Tibial nerve (tissue), 4 donors: ENCODE results near the gene NIT1. TPM values are rescaled to one million over a fixed set of nuclear protein-coding genes. Genes with fewer than 3 reads are reported as not detected.

Source experiments
- DNase-seq, 2 donors: peaks; one replicate each; pipeline ENCODE4 v3.0.0-alpha.2; 2019; ENCODE audit warnings: low spot score in 2 of 2
- H3K27ac ChIP-seq, 4 donors: fragments of 200-600 bp; sonication (generic) in 3 of 4; one replicate each; pipeline ENCODE4 v1.5.1; 2017 to 2019; ENCODE audit warnings: mild to moderate bottlenecking in 1 of 4
- H3K27me3 ChIP-seq, 2 donors: fragments of 200-600 bp; sonication (generic) in 1 of 2; one replicate each; pipeline versions ENCODE4 v1.5.1 to v1.6.0; 2017 to 2019
- H3K36me3 ChIP-seq, 3 donors: fragments of 200-600 bp; sonication (generic); one replicate each; pipeline ENCODE4 v1.5.1; 2018 to 2019
- H3K4me1 ChIP-seq, 4 donors: fragments of 200-600 bp; sonication (generic) in 3 of 4; one replicate each; pipeline ENCODE4 v1.5.1; 2017 to 2019
- H3K4me3 ChIP-seq, 4 donors: fragments of 200-600 bp; sonication (generic) in 3 of 4; one replicate each; pipeline ENCODE4 v1.5.1; 2017 to 2019; ENCODE audit warnings: mild to moderate bottlenecking in 1 of 4, moderate library complexity in 1 of 4
- H3K9me3 ChIP-seq, 4 donors: fragments of 200-600 bp; sonication (generic) in 3 of 4; one replicate each; pipeline ENCODE4 v1.5.1; 2017 to 2019
- EP300 ChIP-seq, 2 donors: sonication (generic); formaldehyde crosslinking; IDR thresholded peaks; one replicate each; pipeline ENCODE4 v1.6.1; 2017; ENCODE audit warnings: antibody characterized with exemption in 2 of 2, mild to moderate bottlenecking in 1 of 2
- POLR2A ChIP-seq, 2 donors: fragments of 450-650 bp; IDR thresholded peaks; one replicate each; pipeline ENCODE4 v1.6.1; 2017; ENCODE audit warnings: antibody characterized with exemption in 2 of 2, mild to moderate bottlenecking in 2 of 2, moderate library complexity in 2 of 2
- WGBS, 2 donors: methylation state at CpG; one replicate each; pipeline ENCODE4 v1.1.5; 2018; 5-methylcytosine and 5-hydroxymethylcytosine counted together
- total RNA-seq, 4 donors: library from RNA; depleted of rRNA; stranded (reverse); fragments of >200 nt; gene quantifications; one replicate each; pipeline ENCODE4 v1.1.0, GENCODE V29; 2016
- TF ChIP-seq, protein P1 (sequence below), 5 experiments: fragments of 200-600 bp in 3 of 5; fragments of 450-650 bp in 2 of 5; sonication (generic) in 3 of 5; IDR thresholded peaks; one replicate each; pipeline ENCODE4 v1.5.1; 2016 to 2019; ENCODE audit warnings: antibody characterized with exemption in 5 of 5, mild to moderate bottlenecking in 3 of 5, moderate library complexity in 2 of 5

The NIT1 gene
- total RNA-seq, 4 donors from 2014 or later, result 26.4 to 43.0 (median 32.9) TPM

DNA sequence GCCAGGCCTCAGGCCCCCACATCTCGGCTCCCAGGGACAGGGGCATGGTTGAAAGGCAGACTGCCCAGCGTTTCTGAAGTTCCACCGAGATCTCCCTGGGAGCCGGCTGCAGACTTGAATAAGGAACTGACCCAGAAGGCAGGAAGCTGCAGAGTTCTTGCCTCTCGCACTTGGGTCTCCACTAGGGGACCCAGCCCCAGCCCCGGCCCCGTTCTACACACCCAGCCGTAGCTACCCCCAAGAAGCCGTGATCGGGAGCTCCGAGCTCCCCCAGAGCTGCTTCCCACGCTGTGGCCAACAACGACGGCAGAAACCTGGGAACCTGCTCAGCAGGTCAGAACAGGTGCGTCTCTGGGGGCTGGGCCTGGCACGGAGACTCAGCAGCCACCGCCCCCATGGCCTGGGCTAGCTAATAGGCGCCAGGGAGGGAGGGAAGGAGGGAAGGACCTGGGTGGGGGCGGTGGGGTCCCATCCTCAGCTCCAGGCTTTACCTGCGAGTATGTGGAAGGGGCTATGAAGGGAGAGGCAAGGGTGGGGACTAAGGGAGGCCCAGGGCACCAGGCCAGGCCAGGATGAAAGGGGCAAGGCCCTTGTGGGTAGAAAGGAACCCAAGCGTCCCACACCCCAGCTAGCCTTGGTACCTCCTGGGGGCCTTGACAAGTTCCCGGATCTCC lies 28.5 kb upstream of the NIT1 start, which contains the start of gene NECTIN4:
TSS of gene NECTIN4 (minus strand) at position 308 of the 674 bp plus-strand sequence. CDS start at position 46, 262 bp downstream.
- TF ChIP-seq, protein P1, sequence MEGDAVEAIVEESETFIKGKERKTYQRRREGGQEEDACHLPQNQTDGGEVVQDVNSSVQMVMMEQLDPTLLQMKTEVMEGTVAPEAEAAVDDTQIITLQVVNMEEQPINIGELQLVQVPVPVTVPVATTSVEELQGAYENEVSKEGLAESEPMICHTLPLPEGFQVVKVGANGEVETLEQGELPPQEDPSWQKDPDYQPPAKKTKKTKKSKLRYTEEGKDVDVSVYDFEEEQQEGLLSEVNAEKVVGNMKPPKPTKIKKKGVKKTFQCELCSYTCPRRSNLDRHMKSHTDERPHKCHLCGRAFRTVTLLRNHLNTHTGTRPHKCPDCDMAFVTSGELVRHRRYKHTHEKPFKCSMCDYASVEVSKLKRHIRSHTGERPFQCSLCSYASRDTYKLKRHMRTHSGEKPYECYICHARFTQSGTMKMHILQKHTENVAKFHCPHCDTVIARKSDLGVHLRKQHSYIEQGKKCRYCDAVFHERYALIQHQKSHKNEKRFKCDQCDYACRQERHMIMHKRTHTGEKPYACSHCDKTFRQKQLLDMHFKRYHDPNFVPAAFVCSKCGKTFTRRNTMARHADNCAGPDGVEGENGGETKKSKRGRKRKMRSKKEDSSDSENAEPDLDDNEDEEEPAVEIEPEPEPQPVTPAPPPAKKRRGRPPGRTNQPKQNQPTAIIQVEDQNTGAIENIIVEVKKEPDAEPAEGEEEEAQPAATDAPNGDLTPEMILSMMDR (IDR thresholded peaks at IDR 0.05), result no peak
- no peak for TF ChIP-seq POLR2A (IDR thresholded peaks at IDR 0.05)
- no peak for TF ChIP-seq EP300 (IDR thresholded peaks at IDR 0.05)
- Histone ChIP-seq H3K4me1 (no peaks in the 10 kb centered on the region), H3K36me3 (no peaks in the 10 kb centered on the region), H3K4me3 (no peak within 1 kb of the TSS), H3K27ac (no peak within 1 kb of the TSS), H3K9me3 (no peaks in the 10 kb centered on the region), H3K27me3 (no peaks in the 10 kb centered on the region)
- WGBS, 2 donors, result 66 to 81% methylated on average over 11 to 21 of the region's 22 CpGs
- DNase-seq, result no peak

DNA sequence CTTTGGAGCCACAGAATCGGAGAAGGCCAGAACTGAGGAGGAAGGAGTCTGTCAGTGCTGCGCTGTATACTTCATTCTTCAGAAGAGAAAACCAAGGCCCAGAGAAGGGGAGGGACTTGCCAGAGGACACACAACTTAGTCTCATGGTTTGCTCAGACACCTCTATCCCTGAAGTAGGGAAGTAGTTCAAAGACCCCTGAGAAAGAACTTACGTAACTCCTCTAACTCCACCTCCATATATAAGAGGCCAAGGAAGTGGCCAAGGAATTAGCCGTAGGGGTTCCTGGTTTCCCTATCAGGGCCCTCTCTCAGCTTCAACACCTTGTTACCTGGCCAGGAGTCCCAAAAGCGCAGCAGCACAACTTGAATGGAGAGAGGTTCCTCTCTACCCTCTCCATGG lies 28.0 kb upstream of the NIT1 start:
- TF ChIP-seq, protein P1 (IDR thresholded peaks at IDR 0.05), result no peak
- TF ChIP-seq POLR2A (IDR thresholded peaks at IDR 0.05) (no peak), EP300 (IDR thresholded peaks at IDR 0.05) (no peak)
- no peaks in the 10 kb centered on the region for H3K27me3 ChIP-seq
- no peak overlapping the region for H3K4me3 ChIP-seq
- no peak overlapping the region for H3K27ac ChIP-seq
- no peaks in the 10 kb centered on the region for H3K36me3 ChIP-seq
- H3K9me3 ChIP-seq, result no peaks in the 10 kb centered on the region
- no peak for DNase-seq
- 97% methylated on average over 5 of the region's 5 CpGs for WGBS, 2 donors
- no peaks in the 10 kb centered on the region for H3K4me1 ChIP-seq

DNA sequence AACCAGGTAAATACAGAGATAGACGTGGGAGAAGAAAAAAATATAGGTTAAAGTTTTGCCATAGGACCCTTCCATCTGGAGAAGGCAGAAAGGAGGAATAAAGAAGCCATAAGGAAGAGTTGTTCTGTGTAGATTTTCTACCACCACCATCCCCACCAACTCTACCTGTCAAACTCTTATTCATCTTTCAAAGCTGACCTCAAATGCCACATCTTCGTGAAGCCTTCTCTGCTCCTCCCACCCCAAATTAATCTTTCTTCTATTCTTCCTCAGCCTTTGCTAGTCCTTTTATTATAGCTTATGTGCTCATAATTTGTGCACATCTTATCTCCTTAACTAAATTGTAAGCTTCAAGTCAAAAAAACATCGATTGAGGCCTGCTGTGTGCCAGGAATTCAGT lies 27.3 kb upstream of the NIT1 start:
- no peak overlapping the region for H3K4me3 ChIP-seq
- DNase-seq, result no peak
- no peaks in the 10 kb centered on the region for H3K4me1 ChIP-seq
- no peak overlapping the region for H3K27ac ChIP-seq
- 80 to 81% methylated on average over 3 of the region's 3 CpGs for WGBS, 2 donors
- TF ChIP-seq POLR2A (IDR thresholded peaks at IDR 0.05), result no peak
- TF ChIP-seq, protein P1 (IDR thresholded peaks at IDR 0.05), result no peak
- no peak for TF ChIP-seq EP300 (IDR thresholded peaks at IDR 0.05)
- no peaks in the 10 kb centered on the region for H3K27me3 ChIP-seq
- H3K36me3 ChIP-seq, result no peaks in the 10 kb centered on the region
- H3K9me3 ChIP-seq, result no peaks in the 10 kb centered on the region

DNA sequence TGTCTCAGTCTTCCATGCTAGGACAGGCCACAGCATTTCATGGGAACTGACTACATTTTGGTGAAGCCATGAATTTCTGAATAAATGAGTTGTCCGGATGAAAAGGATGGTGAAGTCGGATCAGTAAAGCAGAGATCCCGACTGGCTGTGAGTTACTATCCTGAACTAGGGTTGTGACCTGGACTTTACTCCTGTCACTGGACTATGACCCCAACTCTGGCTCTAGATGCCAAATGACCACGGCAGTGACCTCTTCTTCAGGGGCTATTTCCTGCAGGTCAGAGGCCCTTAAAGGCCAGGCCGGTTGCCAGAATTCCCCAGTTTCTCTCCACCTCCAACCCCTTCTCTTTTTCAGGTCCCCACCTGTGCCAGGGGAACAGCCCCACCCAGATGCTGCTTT lies 26.8 kb upstream of the NIT1 start:
- H3K4me3 ChIP-seq, result no peak overlapping the region
- no peak for TF ChIP-seq POLR2A (IDR thresholded peaks at IDR 0.05)
- TF ChIP-seq, protein P1 (IDR thresholded peaks at IDR 0.05), result no peak
- no peak for TF ChIP-seq EP300 (IDR thresholded peaks at IDR 0.05)
- H3K9me3 ChIP-seq, result no peaks in the 10 kb centered on the region
- no peaks in the 10 kb centered on the region for H3K36me3 ChIP-seq
- DNase-seq, result no peak
- H3K27ac ChIP-seq, result no peak overlapping the region
- H3K27me3 ChIP-seq, result no peaks in the 10 kb centered on the region
- 71 to 79% methylated on average over 5 of the region's 5 CpGs for WGBS, 2 donors
- no peaks in the 10 kb centered on the region for H3K4me1 ChIP-seq

DNA sequence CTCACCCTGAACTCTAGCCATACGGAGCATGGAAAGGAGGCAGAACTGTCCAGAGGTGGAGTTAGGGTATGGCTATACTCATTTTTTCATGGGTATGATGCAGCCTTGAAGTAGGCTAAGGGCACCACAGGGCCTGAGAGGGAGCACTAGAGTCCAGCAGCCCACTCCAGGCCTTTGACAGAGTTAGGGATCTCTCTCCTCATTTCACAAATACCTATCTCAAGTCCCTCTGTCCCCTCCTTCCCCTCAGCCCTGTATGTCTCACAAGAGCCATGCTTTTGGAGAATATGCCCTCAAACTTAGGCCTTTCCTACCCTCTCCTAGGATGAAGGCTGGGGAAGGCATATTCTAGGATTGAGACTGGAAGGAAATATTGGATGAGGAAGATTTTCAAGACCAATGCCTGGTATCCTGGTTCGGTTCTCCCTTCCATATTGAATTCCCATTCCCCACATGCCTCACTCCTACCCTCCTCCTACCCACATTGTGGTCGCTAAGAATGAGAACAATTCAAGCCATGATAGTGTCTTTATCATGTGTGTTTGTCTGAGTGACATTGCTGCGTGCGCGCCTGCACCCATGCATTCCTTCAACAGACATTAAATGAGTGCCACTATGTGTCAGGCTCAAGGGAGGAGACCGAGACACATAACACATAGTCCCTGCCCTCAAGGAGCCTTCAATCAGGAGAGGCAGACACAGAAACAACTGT lies 26.0 kb upstream of the NIT1 start:
- WGBS, 2 donors, result 81 to 82% methylated on average over 7 of the region's 7 CpGs
- Histone ChIP-seq H3K27me3 (no peaks in the 10 kb centered on the region), H3K4me1 (peaks cover 0 to 7% (median 1%) of the 10 kb centered on the region in 4 donors), H3K4me3 (no peak overlapping the region), H3K36me3 (no peaks in the 10 kb centered on the region), H3K9me3 (no peaks in the 10 kb centered on the region), H3K27ac (no peak overlapping the region)
- DNase-seq, result no peak
- TF ChIP-seq POLR2A (IDR thresholded peaks at IDR 0.05) (no peak), EP300 (IDR thresholded peaks at IDR 0.05) (no peak)
- TF ChIP-seq, protein P1 (IDR thresholded peaks at IDR 0.05), result no peak
